ENCODE results near the gene CMYA5. TPM values are rescaled to one million over a fixed set of nuclear protein-coding genes. Genes with fewer than 3 reads are reported as not detected.
A peak's percentile ranks its signal among the peaks of the same experiment; 100 is the strongest.

Gene CMYA5
- total and polyA plus RNA-seq, 11 donors: 279 to 2,421 (median 983) TPM

GRCh38 chr5:79825802-79826201 is 136.2 kb downstream of the CMYA5 start:
- Histone ChIP-seq H3K9me3 (no peaks in the 10 kb centered on the region), H3K27me3 (no peaks in the 10 kb centered on the region), H3K36me3 (peaks cover 0 to 16% (median 0%) of the 10 kb centered on the region in 9 donors), H3K27ac (no peak overlapping the region), H3K4me1 (no peaks in the 10 kb centered on the region), H3K4me3 (no peak overlapping the region)
- WGBS, 4 donors: 81 to 93% (median 90%) methylated on average over 1 of the region's 1 CpG
- intact Hi-C loops (cut with DNase I): no loop called here
- DNase-seq: no peak
- TF ChIP-seq POLR2A (IDR thresholded peaks at IDR 0.05) (no peak), CTCF (IDR thresholded peaks at IDR 0.05) (no peak)
- no peak for ATAC-seq

GRCh38 chr5:79827159-79827629 is 137.6 kb downstream of the CMYA5 start:
- intact Hi-C loops (cut with DNase I): no loop called here
- ATAC-seq (no peak), DNase-seq (no peak)
- 88 to 98% (median 93%) methylated on average over 2 of the region's 2 CpGs for WGBS, 4 donors
- H3K9me3 ChIP-seq: no peaks in the 10 kb centered on the region
- H3K27me3 ChIP-seq: no peaks in the 10 kb centered on the region
- peaks cover 0 to 13% (median 6%) of the 10 kb centered on the region in 12 donors for H3K4me1 ChIP-seq
- no peak overlapping the region for H3K27ac ChIP-seq
- H3K4me3 ChIP-seq: no peak overlapping the region
- no peak for TF ChIP-seq CTCF (IDR thresholded peaks at IDR 0.05)
- H3K36me3 ChIP-seq: peaks cover 0 to 10% (median 0%) of the 10 kb centered on the region in 9 donors

- peak in 3 of 4 donors; percentile 23 to 39 (median 27) for ATAC-seq
- DNase-seq: no peak
- Histone ChIP-seq H3K4me1 (peaks cover 0 to 20% (median 6%) of the 10 kb centered on the region in 12 donors), H3K27me3 (no peaks in the 10 kb centered on the region), H3K4me3 (no peak overlapping the region), H3K27ac (no peak overlapping the region), H3K36me3 (no peaks in the 10 kb centered on the region), H3K9me3 (no peaks in the 10 kb centered on the region)
- WGBS, 4 donors: 70 to 91% (median 77%) methylated on average over 8 to 9 of the region's 9 CpGs
- no peak for TF ChIP-seq POLR2A (IDR thresholded peaks at IDR 0.05)
- peak in 3 of 12 donors; percentile 11 to 22 (median 13) for TF ChIP-seq CTCF (IDR thresholded peaks at IDR 0.05)
- intact Hi-C loops (cut with DNase I): no loop called here
Observed at GRCh38 chr5:79829260-79829659, 139.6 kb downstream of the CMYA5 start.

GRCh38 chr5:79831381-79832309 is 142.0 kb downstream of the CMYA5 start:
- Histone ChIP-seq H3K27me3 (no peaks in the 10 kb centered on the region), H3K4me3 (no peak overlapping the region), H3K9me3 (no peaks in the 10 kb centered on the region), H3K36me3 (no peaks in the 10 kb centered on the region), H3K4me1 (peaks cover 0 to 30% (median 11%) of the 10 kb centered on the region in 12 donors), H3K27ac (peak overlapping the region in 4 of 12 donors; percentile 6 to 41 (median 18))
- TF ChIP-seq POLR2A (IDR thresholded peaks at IDR 0.05): no peak
- TF ChIP-seq CTCF (IDR thresholded peaks at IDR 0.05): no peak
- ATAC-seq (peak in 3 of 4 donors; percentile 14 to 48 (median 43)), DNase-seq (peak in 1 of 5 donors; percentile 51)
- WGBS, 4 donors: 57 to 67% (median 63%) methylated on average over 10 of the region's 10 CpGs
- intact Hi-C loops (cut with DNase I): no loop called here
